DND-41 (cell line): ENCODE measurements around the gene CDH3.

Experiments used
- CTCF ChIP-seq: IDR thresholded peaks from 2 replicates; pipeline ENCODE4 v1.5.1; 2012; ENCODE audit warnings: borderline replicate concordance, low read length, moderate library complexity, mild to moderate bottlenecking; ENCODE audit not compliant: poor library complexity, severe bottlenecking; ENCODE audit errors: extremely low read depth
- EZH2 ChIP-seq: IDR thresholded peaks from 3 replicates; pipeline ENCODE4 v1.6.1; 2012; ENCODE audit warnings: borderline replicate concordance, low read depth, mild to moderate bottlenecking, moderate library complexity, low read length, inconsistent platforms; ENCODE audit not compliant: severe bottlenecking

DNA sequence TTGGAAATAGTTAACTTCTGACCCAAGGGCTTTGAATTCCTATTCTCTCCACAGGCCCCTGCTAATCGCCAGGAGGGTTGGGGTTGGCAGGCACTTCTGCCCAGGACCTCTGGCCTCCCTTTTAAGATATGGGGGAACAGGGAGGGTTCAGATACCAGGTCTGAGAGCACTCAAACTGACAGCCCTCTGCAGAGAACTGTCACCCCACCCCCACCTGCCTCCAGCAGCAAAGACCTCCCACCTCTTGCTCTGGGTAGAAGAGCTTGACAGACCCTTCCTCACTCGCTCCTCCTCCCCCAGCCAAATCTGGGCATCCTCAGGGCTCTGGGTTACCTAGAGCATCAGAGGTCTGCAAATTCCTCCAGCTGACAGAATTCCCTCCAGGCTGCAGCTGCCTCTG is 11.6 kb downstream of the CDH3 start:
- TF ChIP-seq CTCF (no peak), EZH2 (no peak)
